Stromal cell of bone marrow (primary cell): ENCODE data around the gene PRKCA.
A peak's percentile ranks its signal among the peaks of the same experiment; 100 is the strongest.

ENCODE experiments used
- DNase-seq: peaks from one replicate; pipeline ENCODE4 v3.0.0-alpha.2; 2012; ENCODE audit warnings: low read depth

PRKCA gene

DNA sequence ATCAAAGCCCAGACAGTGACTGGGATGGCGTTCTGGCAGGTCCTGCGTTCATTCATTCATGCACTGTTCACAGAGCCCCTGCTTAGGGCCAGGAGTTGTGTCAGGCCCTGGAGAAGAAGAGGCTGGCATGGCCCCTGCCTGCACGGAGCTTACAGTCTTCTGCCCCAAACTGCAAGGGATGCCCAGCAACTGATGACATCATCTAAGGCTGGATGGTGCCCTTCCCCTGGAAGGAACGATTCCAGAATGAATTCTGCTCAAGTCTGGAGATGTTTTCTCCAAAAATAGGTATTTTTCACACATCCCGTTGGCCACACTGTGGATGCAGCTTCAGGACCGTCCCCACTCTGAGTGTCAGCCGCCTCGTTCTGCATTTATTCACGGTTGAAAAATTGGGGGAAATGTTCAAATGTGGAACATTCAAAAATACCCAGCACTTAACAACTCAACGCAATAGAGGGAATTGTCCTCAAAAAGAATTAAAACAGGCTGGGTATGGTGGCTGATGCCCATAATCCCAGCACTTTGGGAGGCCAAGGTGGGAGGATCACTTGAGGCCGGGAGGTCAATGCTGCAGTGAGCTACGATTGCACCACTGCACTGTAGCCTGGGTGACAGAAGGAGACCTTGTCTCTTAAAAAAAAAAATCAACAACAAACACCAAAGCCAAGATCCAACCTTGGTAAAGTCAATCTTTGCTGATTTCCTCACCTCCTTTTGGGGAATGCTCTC, 508.7 kb downstream of the PRKCA start:
- no peak for DNase-seq

DNA sequence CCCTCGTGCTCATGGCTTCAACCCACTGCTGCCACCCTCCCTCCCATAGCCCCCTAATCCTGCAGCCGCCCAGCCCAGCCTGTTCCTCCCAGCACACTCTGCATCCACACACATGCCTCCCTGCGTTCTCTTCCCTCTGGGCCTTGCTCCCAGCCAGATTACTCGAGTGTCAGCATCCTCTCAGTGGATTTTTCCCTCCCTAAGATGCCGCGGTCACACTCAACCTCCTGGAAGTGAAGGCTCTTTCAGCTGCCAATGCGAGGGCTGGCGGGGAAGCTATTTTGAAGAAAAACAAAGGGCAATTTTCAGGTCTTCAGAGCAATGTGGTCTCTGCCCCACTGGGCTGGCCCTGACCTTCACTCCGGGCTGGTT, 509.3 kb downstream of the PRKCA start:
- no peak for DNase-seq

GRCh38 chr17:66812571-66812970, 510.2 kb downstream of the PRKCA start:
- no peak for DNase-seq

- DNase-seq, result no peak
Measured at GRCh38 chr17:66813296-66813695, 510.9 kb downstream of the PRKCA start.

GRCh38 chr17:66814026-66814425, 511.6 kb downstream of the PRKCA start:
- DNase-seq, result no peak

- no peak for DNase-seq
Measured at GRCh38 chr17:66814570-66814969, 512.2 kb downstream of the PRKCA start.

GRCh38 chr17:66817750-66818149, 515.3 kb downstream of the PRKCA start:
- DNase-seq, result no peak

GRCh38 chr17:66819466-66819865, 517.1 kb downstream of the PRKCA start:
- DNase-seq, result no peak

- DNase-seq, result no peak
Measured at GRCh38 chr17:66822009-66822408, 519.6 kb downstream of the PRKCA start.

DNA sequence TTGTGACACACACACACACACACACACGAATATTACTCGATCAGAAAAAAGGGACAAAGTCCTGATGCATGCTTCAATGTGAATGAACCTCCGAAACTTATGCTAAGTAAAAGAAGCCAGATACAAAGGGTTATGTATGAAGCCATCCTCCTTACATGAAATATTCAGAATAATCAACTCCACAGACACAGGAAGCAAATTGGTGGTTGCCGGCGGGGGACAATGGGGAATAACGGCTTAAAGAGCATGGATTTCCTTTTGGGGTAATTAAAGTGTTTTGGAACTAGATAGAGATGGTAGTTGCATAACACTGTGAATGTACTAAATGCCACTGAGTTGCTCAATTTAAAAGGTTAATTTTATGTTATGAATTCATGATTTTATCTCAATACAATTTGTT, 524.4 kb downstream of the PRKCA start:
- no peak for DNase-seq

- peak; percentile 43 for DNase-seq
Measured at GRCh38 chr17:66829386-66829864, 527.0 kb downstream of the PRKCA start.

DNA sequence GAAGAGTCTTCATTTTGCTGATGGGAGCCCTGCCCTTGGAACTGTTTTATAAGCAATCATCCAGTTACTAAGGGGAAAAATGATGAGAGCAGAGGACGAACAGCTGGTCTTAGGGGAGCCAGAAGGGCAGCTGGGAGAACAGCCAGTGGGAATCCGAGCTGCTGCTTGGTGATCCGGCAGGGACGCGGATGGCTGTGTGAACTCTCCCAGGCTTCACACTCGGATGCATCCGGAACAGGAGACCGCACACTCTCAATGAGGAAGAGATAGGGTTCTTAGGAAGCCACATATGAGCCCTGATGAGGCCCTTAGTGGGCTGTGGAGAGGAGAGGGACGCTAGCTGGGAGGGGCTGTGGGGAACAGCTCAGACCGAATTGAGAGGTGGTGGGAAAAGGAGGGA, 527.5 kb downstream of the PRKCA start:
- no peak for DNase-seq

DNA sequence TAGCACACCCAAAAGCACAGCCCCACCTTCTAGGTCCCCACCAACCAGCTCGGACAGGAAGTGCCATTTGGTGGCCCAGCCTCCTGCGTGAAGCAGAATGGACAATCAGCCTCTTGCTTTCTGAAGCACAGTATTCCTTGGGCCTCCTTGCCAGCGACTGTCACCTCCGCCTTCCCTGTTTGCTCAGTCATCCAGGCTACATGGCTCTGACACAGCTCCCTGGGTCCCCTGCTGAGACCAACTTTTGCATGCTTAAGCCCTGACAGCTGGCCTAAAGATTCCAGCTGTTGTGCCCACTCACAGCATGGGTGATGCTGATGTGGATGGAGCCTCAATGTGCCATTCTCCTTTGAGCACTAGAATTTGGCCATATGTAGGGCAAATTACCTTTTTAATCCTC, 528.0 kb downstream of the PRKCA start:
- no peak for DNase-seq

GRCh38 chr17:66831383-66832210, 529.2 kb downstream of the PRKCA start:
- DNase-seq, result no peak

- DNase-seq, result no peak
Measured at GRCh38 chr17:66833201-66833600, 530.8 kb downstream of the PRKCA start.

- no peak for DNase-seq
Measured at GRCh38 chr17:66834426-66834918, 532.1 kb downstream of the PRKCA start.

DNA sequence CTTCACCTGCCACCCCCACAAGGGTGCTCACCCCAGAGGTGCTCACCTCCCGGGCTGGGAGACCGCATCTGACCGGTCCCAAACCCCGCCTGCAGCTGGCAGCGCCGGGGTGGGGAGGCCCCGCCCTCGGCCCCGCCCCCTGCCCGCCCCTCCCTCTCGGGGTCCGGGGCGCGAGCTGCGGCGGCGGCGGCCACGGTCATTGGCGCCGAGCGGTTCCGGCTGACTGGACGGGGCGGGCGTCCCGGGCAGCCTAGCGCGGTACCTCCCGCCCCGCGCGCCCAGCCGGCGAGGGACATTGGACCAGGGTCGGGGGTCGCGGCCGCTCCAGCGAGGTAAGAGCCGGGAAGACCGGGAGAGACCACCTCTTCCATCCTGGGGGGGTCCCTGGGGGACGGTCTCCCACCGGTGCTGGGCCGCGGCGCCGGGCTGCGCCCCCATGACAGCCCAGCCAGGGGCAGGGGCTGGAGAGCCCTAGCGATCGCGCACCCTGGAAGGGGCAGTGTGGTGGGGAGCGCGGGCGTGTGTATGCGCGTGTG, 532.6 kb downstream of the PRKCA start, which contains the start of gene CACNG5:
Gene CACNG5 (plus strand): TSS at position 199 of the 536 bp plus-strand sequence. CDS start 42,216 bp downstream, outside the sequence.
- no peak for DNase-seq

GRCh38 chr17:66835476-66835875, 533.1 kb downstream of the PRKCA start:
- DNase-seq, result no peak

- no peak for DNase-seq
Measured at GRCh38 chr17:66836063-66837005, 533.9 kb downstream of the PRKCA start.

- no peak for DNase-seq
Measured at GRCh38 chr17:66837226-66837625, 534.8 kb downstream of the PRKCA start.

- DNase-seq, result no peak
Measured at GRCh38 chr17:66837885-66838665, 535.7 kb downstream of the PRKCA start.
